H1 (cell line): ENCODE results near the gene KCTD3.

Experiments used
- CEBPB ChIP-seq: IDR thresholded peaks from 2 replicates; pipeline ENCODE4 v1.6.1; 2012; ENCODE audit warnings: low read depth, low read length
- CHD1 ChIP-seq: IDR thresholded peaks from 2 replicates; pipeline ENCODE4 v1.6.1; 2012; ENCODE audit warnings: low read depth, low read length, improper control_type of control experiment
- CHD2 ChIP-seq: IDR thresholded peaks from 2 replicates; pipeline ENCODE4 v1.6.1; 2012; ENCODE audit warnings: low read length, improper control_type of control experiment
- CTCF ChIP-seq, 3 experiments: IDR thresholded peaks; 1 replicate in 2 of 3; 2 replicates in 1 of 3; pipeline versions ENCODE4 v1.5.1 to v1.6.1; 2011; ENCODE audit warnings: low read length in 3 of 3, mild to moderate bottlenecking in 3 of 3, inconsistent platforms in 2 of 3, low read depth in 1 of 3, moderate library complexity in 1 of 3; ENCODE audit not compliant: insufficient read depth in 1 of 3; ENCODE audit errors: control extremely low read depth in 1 of 3
- EGR1 ChIP-seq: IDR thresholded peaks from 2 replicates; pipeline ENCODE4 v1.6.1; 2011; ENCODE audit warnings: low read depth, low read length, borderline replicate concordance
- GABPA ChIP-seq: IDR thresholded peaks from 2 replicates; pipeline ENCODE4 v1.6.1; 2011; ENCODE audit warnings: mild to moderate bottlenecking, low read length, moderate library complexity, borderline replicate concordance; ENCODE audit not compliant: insufficient read depth
- HDAC6 ChIP-seq: IDR thresholded peaks from one replicate; pipeline ENCODE4 v1.7.1; 2012; ENCODE audit warnings: low read depth, mild to moderate bottlenecking, inconsistent platforms, low read length, moderate library complexity
- POLR2A ChIP-seq, 2 experiments: IDR thresholded peaks; 1 replicate in 1 of 2; 2 replicates in 1 of 2; pipeline ENCODE4 v1.6.1; 2011; ENCODE audit warnings: low read depth in 2 of 2, low read length in 2 of 2, mild to moderate bottlenecking in 2 of 2; ENCODE audit errors: control extremely low read depth in 1 of 2
- SIN3A ChIP-seq, 2 experiments: IDR thresholded peaks in 1 of 2; conservative IDR thresholded peaks in 1 of 2; 2 replicates each; pipeline ENCODE4 v1.6.1; 2011 to 2012; ENCODE audit warnings: low read length in 2 of 2, improper control_type of control experiment in 1 of 2, low read depth in 1 of 2, mild to moderate bottlenecking in 1 of 2
- SP2 ChIP-seq: IDR thresholded peaks from 2 replicates; pipeline ENCODE4 v1.6.1; 2012; ENCODE audit warnings: mild to moderate bottlenecking, low read length, inconsistent platforms
- SP4 ChIP-seq: IDR thresholded peaks from 2 replicates; pipeline ENCODE4 v1.6.1; 2012; ENCODE audit warnings: low read length, inconsistent platforms
- TEAD4 ChIP-seq: IDR thresholded peaks from 2 replicates; pipeline ENCODE4 v1.6.1; 2012; ENCODE audit warnings: low read depth, low read length, inconsistent platforms, mixed read lengths
- USF2 ChIP-seq: IDR thresholded peaks from 2 replicates; pipeline ENCODE4 v1.6.1; 2011; ENCODE audit warnings: low read length, improper control_type of control experiment

- TF ChIP-seq CTCF (IDR thresholded peaks at IDR 0.05; ENCODE audit: control extremely low read depth in 1 of 3, insufficient read depth in 1 of 3, low read depth in 1 of 3, low read length in 3 of 3) = peak in 1 of 3 experiments; percentile 1; a peak in 1 of 4 replicates
- no peak for TF ChIP-seq CEBPB
- TF ChIP-seq SIN3A (conservative IDR thresholded peaks at IDR 0.05 in 1 of 2, IDR thresholded peaks at IDR 0.05 in 1 of 2; ENCODE audit: low read depth in 1 of 2, low read length in 2 of 2) = no peak
- no peak for TF ChIP-seq EGR1
- TF ChIP-seq POLR2A (IDR thresholded peaks at IDR 0.05; ENCODE audit: control extremely low read depth in 1 of 2, low read depth in 2 of 2, low read length in 2 of 2) = no peak
- TF ChIP-seq SP2 = no peak
- TF ChIP-seq CHD2 = no peak
- no peak for TF ChIP-seq HDAC6
- no peak for TF ChIP-seq USF2
- TF ChIP-seq CHD1 = no peak
- no peak for TF ChIP-seq SP4
- TF ChIP-seq GABPA = no peak
- TF ChIP-seq TEAD4 = no peak
These were observed 14.8 kb downstream of the KCTD3 start for GRCh38 chr1:215581896-215582295.
